K562 (cell line): Measurements from ENCODE around the gene SLX9. TPM values are rescaled to one million over a fixed set of nuclear protein-coding genes. Genes with fewer than 3 reads are reported as not detected.

Source experiments
- ATAC-seq: fragments of 200-7000 bp; cut with Tn5 transposase; 3 replicates; pipeline ENCODE4 v1.9.1; 2020; ENCODE audit warnings: moderate library complexity
- BruUV-seq: library from RNA; stranded (reverse); fragments of 400-500 nt; replicated peaks from 2 replicates; lab custom pipeline; 2021; lab: Mats Ljungman, UMichigan
- CTCF ChIA-PET: fragments of 300-600 bp; formaldehyde crosslinking; extraction: SDS; loops from one replicate; lab custom pipeline; 2021; ENCODE audit warnings: low intra/inter-chr PET ratio; lab: Yijun Ruan, JAX
- POLR2A ChIA-PET: fragments of 300-600, 350-650 bp; sonication (Branson Sonifier 250); formaldehyde crosslinking; extraction: SDS; loops from one replicate; lab custom pipeline; 2021; ENCODE audit warnings: antibody characterized with exemption, inconsistent platforms; lab: Yijun Ruan, JAX
- DNase-seq, 4 experiments: peaks; one replicate each; pipeline versions ENCODE4 v3.0.0 to v3.0.0-alpha.2; 2011 to 2018; ENCODE audit warnings: low spot score in 3 of 4, mixed read lengths in 3 of 4; ENCODE audit errors: extremely low read depth in 1 of 4
- FAIRE-seq: peaks from 2 replicates; lab custom pipeline; 2011; peaks lifted over from hg19 to GRCh38; lab: Jason Lieb, UNC
- H2AFZ ChIP-seq: 2 replicates; pipeline ENCODE4 v1.6.0; 2011; ENCODE audit warnings: low read depth, low read length, control low read depth, inconsistent platforms
- H3K27ac ChIP-seq: fragments of 200-600 bp; 3 replicates; pipeline ENCODE4 v1.8.0; 2011; ENCODE audit warnings: low read depth, mild to moderate bottlenecking, control low read depth, inconsistent platforms, low read length, moderate library complexity, mixed read lengths; ENCODE audit errors: extremely low read depth
- H3K27me3 ChIP-seq, 2 experiments: fragments of 300-600 bp in 1 of 2; 2 replicates in 1 of 2; 3 replicates in 1 of 2; pipeline versions ENCODE4 v1.6.0 to v1.8.0; 2011; ENCODE audit warnings: inconsistent platforms in 2 of 2, low read length in 2 of 2, mild to moderate bottlenecking in 1 of 2, mixed read lengths in 1 of 2, moderate library complexity in 1 of 2; ENCODE audit not compliant: control insufficient read depth in 2 of 2, insufficient read depth in 2 of 2
- H3K36me3 ChIP-seq: fragments of 300-600 bp; 3 replicates; pipeline ENCODE4 v1.8.0; 2011; ENCODE audit warnings: mild to moderate bottlenecking, low read length, inconsistent platforms; ENCODE audit not compliant: control insufficient read depth, insufficient read depth
- H3K4me1 ChIP-seq, 2 experiments: fragments of 200-600 bp in 1 of 2; replicated peaks in 1 of 2; 2 replicates in 1 of 2; 3 replicates in 1 of 2; pipeline versions ENCODE4 v1.5.1 to v1.8.0; 2011; ENCODE audit warnings: inconsistent platforms in 2 of 2, low read length in 2 of 2, mild to moderate bottlenecking in 1 of 2, mixed read lengths in 1 of 2, moderate library complexity in 1 of 2; ENCODE audit not compliant: control insufficient read depth in 2 of 2, insufficient read depth in 2 of 2
- H3K4me2 ChIP-seq: 2 replicates; pipeline ENCODE4 v1.6.1; 2011; ENCODE audit warnings: low read length, control low read depth, inconsistent platforms, mixed read lengths; ENCODE audit not compliant: insufficient read depth
- H3K4me3 ChIP-seq: fragments of 200-600 bp; sonication (generic), shearing (Covaris generic); 2 replicates; pipeline ENCODE4 v1.5.1; 2016; ENCODE audit warnings: control low read depth, inconsistent platforms
- H3K79me2 ChIP-seq: fragments of 200-600 bp; 3 replicates; pipeline ENCODE4 v1.8.0; 2011; ENCODE audit warnings: low read length, inconsistent platforms; ENCODE audit not compliant: control insufficient read depth, insufficient read depth
- H3K9ac ChIP-seq, 2 experiments: 2 replicates each; pipeline versions ENCODE4 v1.6.0 to v1.6.1; 2011; ENCODE audit warnings: low read depth in 2 of 2, low read length in 2 of 2, control low read depth in 1 of 2, inconsistent platforms in 1 of 2, mild to moderate bottlenecking in 1 of 2, mixed read lengths in 1 of 2; ENCODE audit not compliant: insufficient read depth in 1 of 2
- H3K9me1 ChIP-seq: one replicate; pipeline ENCODE4 v1.6.0; 2011; ENCODE audit warnings: inconsistent platforms, mild to moderate bottlenecking, low read length, moderate library complexity; ENCODE audit not compliant: control insufficient read depth, insufficient read depth
- H3K9me3 ChIP-seq: replicated peaks from 2 replicates; pipeline ENCODE4 v1.5.1; 2011; ENCODE audit warnings: low read depth, low read length, inconsistent platforms; ENCODE audit not compliant: control insufficient read depth, insufficient read depth
- H4K20me1 ChIP-seq: replicated peaks from 2 replicates; pipeline ENCODE4 v1.6.1; 2011; ENCODE audit warnings: low read length, inconsistent platforms, mixed read lengths; ENCODE audit not compliant: control insufficient read depth, insufficient read depth
- BRF2 ChIP-seq: IDR thresholded peaks from 3 replicates; pipeline ENCODE4 v1.6.1; 2011; ENCODE audit warnings: borderline replicate concordance, mild to moderate bottlenecking; ENCODE audit not compliant: insufficient read length, insufficient read depth
- CGGBP1 ChIP-seq: fragments of 250-450 bp; sonication (Bioruptor Pico); IDR thresholded peaks from 2 replicates; pipeline ENCODE4 v1.9.0; 2021; ENCODE audit warnings: mild to moderate bottlenecking
- CREB3L1 ChIP-seq: fragments of 450-650 bp; IDR thresholded peaks from 2 replicates; pipeline ENCODE4 v1.6.1; 2014; ENCODE audit warnings: low read depth, mild to moderate bottlenecking, moderate library complexity, borderline replicate concordance
- E2F1 ChIP-seq: sonication (generic); formaldehyde crosslinking; IDR thresholded peaks from 2 replicates; pipeline ENCODE4 v1.8.1; 2023; ENCODE audit warnings: mild to moderate bottlenecking, missing genetic modification reagents, moderate library complexity
- HOXB6 ChIP-seq: fragments of 250-450 bp; sonication (Bioruptor Pico); IDR thresholded peaks from 2 replicates; pipeline ENCODE4 v1.5.1; 2022; ENCODE audit warnings: mild to moderate bottlenecking, borderline replicate concordance
- KDM4B ChIP-seq, 2 experiments: fragments of 450-650 bp in 1 of 2; sonication (generic) in 1 of 2; IDR thresholded peaks; 2 replicates each; pipeline ENCODE4 v1.6.1; 2016 to 2017; ENCODE audit warnings: borderline replicate concordance in 2 of 2, antibody characterized with exemption in 1 of 2, low read depth in 1 of 2, mild to moderate bottlenecking in 1 of 2
- POU5F1 ChIP-seq: fragments of 150-350 bp; IDR thresholded peaks from 2 replicates; pipeline ENCODE4 v1.6.1; 2014; ENCODE audit warnings: borderline replicate concordance, low read length, low read depth, mild to moderate bottlenecking; ENCODE audit not compliant: partially characterized antibody
- ZBTB7A ChIP-seq: IDR thresholded peaks from 2 replicates; pipeline ENCODE4 v1.6.1; 2011; ENCODE audit warnings: low read depth, mild to moderate bottlenecking, low read length, moderate library complexity, borderline replicate concordance; ENCODE audit not compliant: control insufficient read depth
- ZNF311 ChIP-seq: fragments of 250-450 bp; sonication (Bioruptor Pico); IDR thresholded peaks from 2 replicates; pipeline ENCODE4 v1.4.0; 2020; ENCODE audit warnings: mild to moderate bottlenecking, moderate library complexity
- WGBS: fragments of 100-300 bp; shearing (Covaris generic); methylation state at CpG from one replicate; pipeline ENCODE4 v1.1.6; 2016; ENCODE audit warnings: low coverage, mixed read lengths; ENCODE audit not compliant: insufficient coverage; ENCODE audit errors: missing lambda C conversion rate; 5-methylcytosine and 5-hydroxymethylcytosine counted together
- in situ Hi-C: fragments of 300-500 bp; cut with MboI; formaldehyde crosslinking; loops from 4 replicates; pipeline ENCODE4 v1.15.0; 2018; ENCODE audit warnings: inconsistent platforms, mixed read lengths
- intact Hi-C: fragments of 100-400 bp; cut with micrococcal nuclease; formaldehyde crosslinking; loops from 2 replicates; pipeline ENCODE4 v1.14.2; 2022
- polyA plus RNA-seq, 8 experiments: library from polyadenylated mRNA; depleted of rRNA in 4 of 8; stranded (reverse) in 5 of 8; unstranded in 3 of 8; fragments of >200 nt; fragmentation: Nextera tagmentation in 2 of 8; fragmentation: Illumina TruSeq in 1 of 8; extraction: Ambion mirVana in 2 of 8; extraction: Trizol in 1 of 8; gene quantifications; 2 replicates each; pipeline versions ENCODE4 v1.2.1 to v1.2.3, GENCODE V29; 2011 to 2014; ENCODE audit warnings: inconsistent platforms in 1 of 8, missing spikeins in 1 of 8
- total RNA-seq, 7 experiments: library from RNA; depleted of rRNA in 6 of 7; stranded (reverse); fragments of >200 nt in 6 of 7; fragmentation: Illumina TruSeq in 2 of 7; extraction: Trizol in 2 of 7; gene quantifications; 2 replicates each; pipeline versions ENCODE4 v1.2.1 to v1.2.3, GENCODE V29; 2011 to 2021; ENCODE audit warnings: low replicate concordance in 1 of 7

Gene SLX9
- total and polyA plus RNA-seq, 9 of the 15 experiments (the other 6 are each of a cell fraction or from before 2014, with no cell fraction given), result 1.2 to 75.5 (median 16.5) TPM

GRCh38 chr21:45019887-45020537 is 80.2 kb downstream of the SLX9 start:
- Histone ChIP-seq H2AFZ (peak overlapping the region; percentile 29; the same call in 1 of the 2 replicates), H3K9me3 (peaks cover 4% of the 10 kb centered on the region; the same call in 1 of the 2 replicates), H3K27ac (no peak overlapping the region), H3K36me3 (no peaks in the 10 kb centered on the region), H3K79me2 (no peaks in the 10 kb centered on the region)
- no peak for DNase-seq
- TF ChIP-seq HOXB6 (CRISPR knock-in tag) (no peak), ZNF311 (CRISPR knock-in tag) (no peak), ZBTB7A (no peak), CREB3L1 (no peak), CGGBP1 (CRISPR knock-in tag) (no peak), POU5F1 (no peak), KDM4B (IDR thresholded peaks at IDR 0.05; ENCODE audit: borderline replicate concordance in 2 of 2, low read depth in 1 of 2) (no peak), E2F1 (CRISPR knock-in tag) (no peak), BRF2 (no peak)
- TF ChIP-seq, all 486 proteins: peak for 0
- POLR2A ChIA-PET, result no interaction called here
- Histone ChIP-seq H3K9ac (0 out of 4 replicates have a peak overlapping the region, but pooled peaks of 1 of the 2 experiments have one; percentile 14), H3K27me3 (peaks cover 41 to 72% of the 10 kb centered on the region in 2 experiments; a peak in 4 of 5 replicates), H4K20me1 (no peaks in the 10 kb centered on the region; the same call in 1 of the 2 replicates), H3K4me1 (peaks cover 0 to 35% of the 10 kb centered on the region in 2 experiments; a peak in 2 of 5 replicates), H3K4me2 (no peak overlapping the region), H3K4me3 (no peak overlapping the region), H3K9me1 (no peaks in the 10 kb centered on the region)
- CTCF ChIA-PET, result no interaction called here
- intact Hi-C loops (loop anchor here (10.0 kb wide), 1 partner anchor 115 kb away; no protein-coding TSS in a partner anchor), in situ Hi-C loops (no loop called here)
- WGBS, result 30% methylated on average over 19 of the region's 19 CpGs
- FAIRE-seq, result no peak
- BruUV-seq, result no TSS peak
- no peak; the same call in 2 of the 3 replicates for ATAC-seq
